Measurements from ENCODE around the gene MACC1. TPM values are rescaled to one million over a fixed set of nuclear protein-coding genes. Genes with fewer than 3 reads are reported as not detected.

Gene MACC1
- total and polyA plus RNA-seq, 2 donors (not counting 1 experiment from before 2014, with no cell fraction given): 0.92 to 6.2 TPM

DNA sequence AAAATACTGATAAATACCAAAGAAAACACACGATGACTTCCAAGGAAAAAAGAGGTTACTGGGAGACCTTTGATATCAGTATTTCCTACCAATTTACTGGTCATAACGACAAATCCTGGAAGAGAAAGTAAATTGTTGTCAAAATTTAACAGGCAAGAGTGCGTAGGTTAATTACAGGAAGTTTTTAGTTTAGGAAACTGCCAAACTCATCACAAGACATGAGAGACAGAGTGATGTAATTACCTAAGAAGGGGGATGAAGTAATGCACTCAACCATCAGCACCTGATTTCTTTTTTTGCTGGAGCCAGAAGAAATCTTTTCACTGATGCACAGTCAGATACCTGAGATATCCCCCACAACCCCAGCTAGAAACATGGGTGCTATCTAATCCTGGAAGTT, 16.8 kb downstream of the MACC1 start:
- no peaks in the 10 kb centered on the region for H4K20me1 ChIP-seq (ENCODE audit: control insufficient read depth, insufficient read depth, low read length, poor library complexity, severe bottlenecking)
- Mint-ChIP-seq H3K4me1 (peaks cover 41% of the 10 kb centered on the region), H3K27me3 (no peaks in the 10 kb centered on the region), H3K9me3 (ENCODE audit: insufficient read depth) (no peaks in the 10 kb centered on the region), H3K4me3 (peak overlapping the region; percentile 67), H3K27ac (peak overlapping the region; percentile 83)
- H2AFZ ChIP-seq (ENCODE audit: insufficient read depth, low read depth, low read length, poor library complexity, severe bottlenecking): peak overlapping the region; percentile 11
- H3K27ac ChIP-seq (ENCODE audit: low read length in 2 of 2): peak overlapping the region; percentile 86 to 91
- intact Hi-C loops (cut with micrococcal nuclease): no loop called here
- H3K9me3 ChIP-seq (ENCODE audit: control extremely low read depth in 1 of 3, control insufficient read depth in 2 of 3, insufficient read depth in 1 of 3, low read length in 2 of 3): no peaks in the 10 kb centered on the region
- H3K4me1 ChIP-seq (ENCODE audit: control insufficient read depth in 2 of 2, insufficient read depth in 2 of 2, low read length in 2 of 2): peaks cover 30 to 32% of the 10 kb centered on the region in 2 donors
- H3K79me2 ChIP-seq (ENCODE audit: control insufficient read depth, insufficient read depth, low read length): no peaks in the 10 kb centered on the region
- H3K4me3 ChIP-seq (ENCODE audit: control extremely low read depth in 1 of 5, extremely low read depth in 1 of 5, insufficient read depth in 1 of 5, low read depth in 2 of 5, low read length in 4 of 5): no peak overlapping the region
- H3K4me2 ChIP-seq (replicated peaks; ENCODE audit: low read depth, low read length, poor library complexity, severe bottlenecking): peak overlapping the region; percentile 53
- WGBS (ENCODE audit: insufficient coverage): no CpG with 5 or more reads among the region's 3 CpGs
- ATAC-seq (ENCODE audit: low read depth) (peak; percentile 13), DNase-seq (peak; percentile 83)
- no peaks in the 10 kb centered on the region for H3K27me3 ChIP-seq (replicated peaks in 1 of 4; ENCODE audit: control extremely low read depth in 1 of 4, control insufficient read depth in 3 of 4, insufficient read depth in 4 of 4, low read length in 3 of 4)
- TF ChIP-seq CTCF (IDR thresholded peaks at IDR 0.05) (no peak), EZH2 (IDR thresholded peaks at IDR 0.05; ENCODE audit: borderline replicate concordance, insufficient read depth, low read depth, low read length, poor library complexity, severe bottlenecking) (no peak)
- H3K9ac ChIP-seq (ENCODE audit: low read length): peak overlapping the region; percentile 28
- ChIA-PET CTCF (interaction anchor here (0.6 to 1.2 kb wide), 3 partner anchors 19 to 1948 kb away, joined by 3 read pairs; no protein-coding TSS in a partner anchor), POLR2A (no interaction called here)
- no peaks in the 10 kb centered on the region for H3K36me3 ChIP-seq (replicated peaks in 1 of 2; ENCODE audit: control extremely low read depth in 1 of 2, control insufficient read depth in 1 of 2, extremely low read depth in 1 of 2, insufficient read depth in 2 of 2, low read length in 1 of 2)

DNA sequence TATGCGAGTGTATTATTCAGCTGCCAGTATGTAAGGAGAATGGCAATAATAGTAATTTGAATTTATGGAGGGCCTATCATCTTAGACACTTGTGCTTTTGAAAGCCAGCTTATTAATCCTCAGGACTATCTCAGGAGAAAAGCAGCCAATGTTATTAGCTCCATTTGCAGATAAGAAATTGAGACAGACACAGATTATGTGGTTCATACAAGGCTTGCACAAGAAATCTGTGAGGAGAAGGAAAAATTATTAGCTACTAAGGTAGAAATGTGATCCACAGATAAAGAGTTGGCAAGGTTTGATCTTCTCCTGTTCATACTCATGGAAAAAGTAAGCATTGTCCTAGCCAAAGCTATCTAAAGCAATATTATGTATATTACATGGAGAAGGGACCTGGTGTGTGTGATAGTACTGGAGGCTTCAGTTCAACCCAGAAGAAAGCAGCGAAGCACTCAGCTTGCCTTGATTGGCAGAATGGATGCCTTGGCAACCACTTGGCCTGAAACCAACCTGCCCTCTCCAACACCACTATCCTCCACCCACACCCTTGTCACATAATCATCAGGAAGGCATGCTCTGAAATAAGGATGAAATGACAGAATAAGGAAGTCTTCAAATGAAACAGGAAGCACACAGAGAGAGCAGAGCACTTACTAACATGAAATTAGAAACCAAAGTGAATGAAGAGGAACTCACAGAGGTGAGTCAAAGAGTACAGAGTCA, 18.0 kb downstream of the MACC1 start:
- H3K9ac ChIP-seq (ENCODE audit: low read length): peak overlapping the region; percentile 21
- peak; percentile 72 for ATAC-seq (ENCODE audit: low read depth)
- CTCF ChIA-PET: interaction anchor here (1.1 to 1.8 kb wide), 6 partner anchors 11 to 112 kb away, joined by 3 to 7 read pairs (median 3); partner anchors contain the start of gene MACC1
- no CpG with 5 or more reads among the region's 2 CpGs for WGBS (ENCODE audit: insufficient coverage)
- DNase-seq: peak; percentile 87
- peak overlapping the region; percentile 86 to 91 for H3K27ac ChIP-seq (ENCODE audit: low read length in 2 of 2)
- H3K9me3 Mint-ChIP-seq (ENCODE audit: insufficient read depth): no peaks in the 10 kb centered on the region
- peaks cover 41% of the 10 kb centered on the region for H3K4me1 Mint-ChIP-seq
- H3K4me3 ChIP-seq (ENCODE audit: control extremely low read depth in 1 of 5, extremely low read depth in 1 of 5, insufficient read depth in 1 of 5, low read depth in 2 of 5, low read length in 4 of 5): peak overlapping the region in 1 of 5 experiments; percentile 20
- TF ChIP-seq EZH2 (IDR thresholded peaks at IDR 0.05; ENCODE audit: borderline replicate concordance, insufficient read depth, low read depth, low read length, poor library complexity, severe bottlenecking) (no peak), CTCF (IDR thresholded peaks at IDR 0.05) (no peak)
- peak overlapping the region; percentile 26 for H2AFZ ChIP-seq (ENCODE audit: insufficient read depth, low read depth, low read length, poor library complexity, severe bottlenecking)
- peaks cover 32 to 33% of the 10 kb centered on the region in 2 donors for H3K4me1 ChIP-seq (ENCODE audit: control insufficient read depth in 2 of 2, insufficient read depth in 2 of 2, low read length in 2 of 2)
- POLR2A ChIA-PET: no interaction called here
- intact Hi-C loops (cut with micrococcal nuclease): loop anchor here (1.0 to 5.0 kb wide), 2 partner anchors 18 to 87 kb away; partner anchors contain the start of gene MACC1
- H3K27me3 ChIP-seq (replicated peaks in 1 of 4; ENCODE audit: control extremely low read depth in 1 of 4, control insufficient read depth in 3 of 4, insufficient read depth in 4 of 4, low read length in 3 of 4): no peaks in the 10 kb centered on the region
- H3K27me3 Mint-ChIP-seq: no peaks in the 10 kb centered on the region
- peaks cover 0 to 1% (median 0%) of the 10 kb centered on the region in 3 donors for H3K9me3 ChIP-seq (ENCODE audit: control extremely low read depth in 1 of 3, control insufficient read depth in 2 of 3, insufficient read depth in 1 of 3, low read length in 2 of 3)
- no peaks in the 10 kb centered on the region for H3K36me3 ChIP-seq (replicated peaks in 1 of 2; ENCODE audit: control extremely low read depth in 1 of 2, control insufficient read depth in 1 of 2, extremely low read depth in 1 of 2, insufficient read depth in 2 of 2, low read length in 1 of 2)
- H3K79me2 ChIP-seq (ENCODE audit: control insufficient read depth, insufficient read depth, low read length): no peaks in the 10 kb centered on the region
- peak overlapping the region; percentile 73 for H3K4me3 Mint-ChIP-seq
- peak overlapping the region; percentile 53 for H3K4me2 ChIP-seq (replicated peaks; ENCODE audit: low read depth, low read length, poor library complexity, severe bottlenecking)
- peak overlapping the region; percentile 92 for H3K27ac Mint-ChIP-seq
- H4K20me1 ChIP-seq (ENCODE audit: control insufficient read depth, insufficient read depth, low read length, poor library complexity, severe bottlenecking): no peaks in the 10 kb centered on the region
